Measurements from ENCODE around the gene SARDH.

The SARDH gene
- 5.6 to 10.2 (median 7.0) reads per million in 3 donors for total RNA-seq

- H3K27me3 ChIP-seq (replicated peaks; ENCODE audit: control insufficient read depth, insufficient read depth, low read length, poor library complexity, severe bottlenecking) = no peaks in the 10 kb centered on the region
- no peaks in the 10 kb centered on the region for H3K36me3 ChIP-seq (ENCODE audit: control insufficient read depth, insufficient read depth, low read length)
- peaks cover 12% of the 10 kb centered on the region for H3K4me1 ChIP-seq (ENCODE audit: control insufficient read depth, insufficient read depth, low read length, poor library complexity, severe bottlenecking)
- no peak within 1 kb of the TSS for H3K27ac ChIP-seq (ENCODE audit: insufficient read depth, low read length, poor library complexity, severe bottlenecking)
- DNase-seq = no peak
- no peaks in the 10 kb centered on the region for H3K9me3 ChIP-seq (ENCODE audit: control insufficient read depth, low read length)
- peak within 1 kb of the TSS; percentile 55 for H3K4me3 ChIP-seq (ENCODE audit: insufficient read depth, low read depth, low read length, poor library complexity, severe bottlenecking)
Observed at GRCh38 chr9:133737774-133738639, at the start of gene SARDH. Gene SARDH, minus strand, starts transcription at chr9:133738352. Its CDS starts 4,179 bp downstream, at chr9:133734173.

- no peaks in the 10 kb centered on the region for H3K36me3 ChIP-seq (ENCODE audit: control insufficient read depth, insufficient read depth, low read length)
- no peaks in the 10 kb centered on the region for H3K9me3 ChIP-seq (ENCODE audit: control insufficient read depth, low read length)
- H3K4me1 ChIP-seq (ENCODE audit: control insufficient read depth, insufficient read depth, low read length, poor library complexity, severe bottlenecking) = no peaks in the 10 kb centered on the region
- H3K27ac ChIP-seq (ENCODE audit: insufficient read depth, low read length, poor library complexity, severe bottlenecking) = no peak overlapping the region
- H3K4me3 ChIP-seq (ENCODE audit: insufficient read depth, low read depth, low read length, poor library complexity, severe bottlenecking) = no peak overlapping the region
- no peaks in the 10 kb centered on the region for H3K27me3 ChIP-seq (replicated peaks; ENCODE audit: control insufficient read depth, insufficient read depth, low read length, poor library complexity, severe bottlenecking)
- no peak for DNase-seq
Observed at GRCh38 chr9:133787754-133788025, 49.5 kb upstream of the SARDH start.

- Histone ChIP-seq H3K4me3 (ENCODE audit: insufficient read depth, low read depth, low read length, poor library complexity, severe bottlenecking) (no peak overlapping the region), H3K36me3 (ENCODE audit: control insufficient read depth, insufficient read depth, low read length) (no peaks in the 10 kb centered on the region), H3K27ac (ENCODE audit: insufficient read depth, low read length, poor library complexity, severe bottlenecking) (no peak overlapping the region)
Observed at GRCh38 chr9:133786907-133787753, 49.0 kb upstream of the SARDH start.

GRCh38 chr9:133786371-133786753 lies 48.2 kb upstream of the SARDH start:
- Histone ChIP-seq H3K36me3 (ENCODE audit: control insufficient read depth, insufficient read depth, low read length) (no peaks in the 10 kb centered on the region), H3K4me3 (ENCODE audit: insufficient read depth, low read depth, low read length, poor library complexity, severe bottlenecking) (no peak overlapping the region)
- DNase-seq = no peak

More at GRCh38 chr9:133786907-133787753, 49.0 kb upstream of the SARDH start:
- H3K9me3 ChIP-seq (ENCODE audit: control insufficient read depth, low read length) = no peaks in the 10 kb centered on the region
- DNase-seq = no peak
- H3K27me3 ChIP-seq (replicated peaks; ENCODE audit: control insufficient read depth, insufficient read depth, low read length, poor library complexity, severe bottlenecking) = no peaks in the 10 kb centered on the region
- no peaks in the 10 kb centered on the region for H3K4me1 ChIP-seq (ENCODE audit: control insufficient read depth, insufficient read depth, low read length, poor library complexity, severe bottlenecking)

GRCh38 chr9:133785753-133786370 lies 47.7 kb upstream of the SARDH start:
- Histone ChIP-seq H3K9me3 (ENCODE audit: control insufficient read depth, low read length) (no peaks in the 10 kb centered on the region), H3K4me3 (ENCODE audit: insufficient read depth, low read depth, low read length, poor library complexity, severe bottlenecking) (no peak overlapping the region), H3K27me3 (replicated peaks; ENCODE audit: control insufficient read depth, insufficient read depth, low read length, poor library complexity, severe bottlenecking) (no peaks in the 10 kb centered on the region), H3K27ac (ENCODE audit: insufficient read depth, low read length, poor library complexity, severe bottlenecking) (no peak overlapping the region), H3K36me3 (ENCODE audit: control insufficient read depth, insufficient read depth, low read length) (no peaks in the 10 kb centered on the region), H3K4me1 (ENCODE audit: control insufficient read depth, insufficient read depth, low read length, poor library complexity, severe bottlenecking) (no peaks in the 10 kb centered on the region)
- no peak for DNase-seq

More at GRCh38 chr9:133786371-133786753, 48.2 kb upstream of the SARDH start:
- no peak overlapping the region for H3K27ac ChIP-seq (ENCODE audit: insufficient read depth, low read length, poor library complexity, severe bottlenecking)
- H3K4me1 ChIP-seq (ENCODE audit: control insufficient read depth, insufficient read depth, low read length, poor library complexity, severe bottlenecking) = no peaks in the 10 kb centered on the region
- H3K27me3 ChIP-seq (replicated peaks; ENCODE audit: control insufficient read depth, insufficient read depth, low read length, poor library complexity, severe bottlenecking) = no peaks in the 10 kb centered on the region
- H3K9me3 ChIP-seq (ENCODE audit: control insufficient read depth, low read length) = no peaks in the 10 kb centered on the region

- Histone ChIP-seq H3K4me3 (ENCODE audit: insufficient read depth, low read depth, low read length, poor library complexity, severe bottlenecking) (no peak overlapping the region), H3K27me3 (replicated peaks; ENCODE audit: control insufficient read depth, insufficient read depth, low read length, poor library complexity, severe bottlenecking) (no peaks in the 10 kb centered on the region), H3K27ac (ENCODE audit: insufficient read depth, low read length, poor library complexity, severe bottlenecking) (no peak overlapping the region), H3K36me3 (ENCODE audit: control insufficient read depth, insufficient read depth, low read length) (no peaks in the 10 kb centered on the region), H3K9me3 (ENCODE audit: control insufficient read depth, low read length) (no peaks in the 10 kb centered on the region), H3K4me1 (ENCODE audit: control insufficient read depth, insufficient read depth, low read length, poor library complexity, severe bottlenecking) (no peaks in the 10 kb centered on the region)
- DNase-seq = no peak
Observed at GRCh38 chr9:133784731-133785561, 46.8 kb upstream of the SARDH start.

- H3K36me3 ChIP-seq (ENCODE audit: control insufficient read depth, insufficient read depth, low read length) = no peaks in the 10 kb centered on the region
- H3K4me3 ChIP-seq (ENCODE audit: insufficient read depth, low read depth, low read length, poor library complexity, severe bottlenecking) = no peak overlapping the region
Observed at GRCh38 chr9:133783331-133783731, 45.2 kb upstream of the SARDH start.

GRCh38 chr9:133782157-133783130 lies 44.3 kb upstream of the SARDH start:
- no peaks in the 10 kb centered on the region for H3K36me3 ChIP-seq (ENCODE audit: control insufficient read depth, insufficient read depth, low read length)
- H3K27ac ChIP-seq (ENCODE audit: insufficient read depth, low read length, poor library complexity, severe bottlenecking) = no peak overlapping the region
- H3K4me1 ChIP-seq (ENCODE audit: control insufficient read depth, insufficient read depth, low read length, poor library complexity, severe bottlenecking) = no peaks in the 10 kb centered on the region
- no peak overlapping the region for H3K4me3 ChIP-seq (ENCODE audit: insufficient read depth, low read depth, low read length, poor library complexity, severe bottlenecking)
- H3K27me3 ChIP-seq (replicated peaks; ENCODE audit: control insufficient read depth, insufficient read depth, low read length, poor library complexity, severe bottlenecking) = no peaks in the 10 kb centered on the region
- peak; percentile 16 to 43 (median 24) for DNase-seq
- H3K9me3 ChIP-seq (ENCODE audit: control insufficient read depth, low read length) = no peaks in the 10 kb centered on the region

More at GRCh38 chr9:133783331-133783731, 45.2 kb upstream of the SARDH start:
- no peak for DNase-seq
- H3K9me3 ChIP-seq (ENCODE audit: control insufficient read depth, low read length) = no peaks in the 10 kb centered on the region
- H3K4me1 ChIP-seq (ENCODE audit: control insufficient read depth, insufficient read depth, low read length, poor library complexity, severe bottlenecking) = no peaks in the 10 kb centered on the region
- no peak overlapping the region for H3K27ac ChIP-seq (ENCODE audit: insufficient read depth, low read length, poor library complexity, severe bottlenecking)
- H3K27me3 ChIP-seq (replicated peaks; ENCODE audit: control insufficient read depth, insufficient read depth, low read length, poor library complexity, severe bottlenecking) = no peaks in the 10 kb centered on the region

- H3K27me3 ChIP-seq (replicated peaks; ENCODE audit: control insufficient read depth, insufficient read depth, low read length, poor library complexity, severe bottlenecking) = no peaks in the 10 kb centered on the region
- no peak overlapping the region for H3K4me3 ChIP-seq (ENCODE audit: insufficient read depth, low read depth, low read length, poor library complexity, severe bottlenecking)
- no peaks in the 10 kb centered on the region for H3K36me3 ChIP-seq (ENCODE audit: control insufficient read depth, insufficient read depth, low read length)
- no peaks in the 10 kb centered on the region for H3K9me3 ChIP-seq (ENCODE audit: control insufficient read depth, low read length)
- no peak overlapping the region for H3K27ac ChIP-seq (ENCODE audit: insufficient read depth, low read length, poor library complexity, severe bottlenecking)
- H3K4me1 ChIP-seq (ENCODE audit: control insufficient read depth, insufficient read depth, low read length, poor library complexity, severe bottlenecking) = no peaks in the 10 kb centered on the region
- no peak for DNase-seq
Observed at GRCh38 chr9:133781828-133782135, 43.6 kb upstream of the SARDH start.

Measured in effector memory CD4-positive, alpha-beta T cell (primary cell).